ENCODE measurements around the gene MYO1F.
A peak's percentile ranks its signal among the peaks of the same experiment; 100 is the strongest.
"Not testable (repeated sequence)": the region's sequence is repeated elsewhere in the genome, so short reads cannot be mapped to it uniquely, and the experiment has no call there.

MYO1F gene

GRCh38 chr19:8617984-8618383 lies 40.7 kb upstream of the MYO1F start:
- H3K27ac ChIP-seq (replicated peaks), result no peak overlapping the region
- no peaks in the 10 kb centered on the region for H3K27me3 ChIP-seq (ENCODE audit: insufficient read depth, poor library complexity, severe bottlenecking)
- TF ChIP-seq SPI1 (IDR thresholded peaks at IDR 0.05; ENCODE audit: borderline replicate concordance, low read depth), result no peak
- TF ChIP-seq, protein P1, sequence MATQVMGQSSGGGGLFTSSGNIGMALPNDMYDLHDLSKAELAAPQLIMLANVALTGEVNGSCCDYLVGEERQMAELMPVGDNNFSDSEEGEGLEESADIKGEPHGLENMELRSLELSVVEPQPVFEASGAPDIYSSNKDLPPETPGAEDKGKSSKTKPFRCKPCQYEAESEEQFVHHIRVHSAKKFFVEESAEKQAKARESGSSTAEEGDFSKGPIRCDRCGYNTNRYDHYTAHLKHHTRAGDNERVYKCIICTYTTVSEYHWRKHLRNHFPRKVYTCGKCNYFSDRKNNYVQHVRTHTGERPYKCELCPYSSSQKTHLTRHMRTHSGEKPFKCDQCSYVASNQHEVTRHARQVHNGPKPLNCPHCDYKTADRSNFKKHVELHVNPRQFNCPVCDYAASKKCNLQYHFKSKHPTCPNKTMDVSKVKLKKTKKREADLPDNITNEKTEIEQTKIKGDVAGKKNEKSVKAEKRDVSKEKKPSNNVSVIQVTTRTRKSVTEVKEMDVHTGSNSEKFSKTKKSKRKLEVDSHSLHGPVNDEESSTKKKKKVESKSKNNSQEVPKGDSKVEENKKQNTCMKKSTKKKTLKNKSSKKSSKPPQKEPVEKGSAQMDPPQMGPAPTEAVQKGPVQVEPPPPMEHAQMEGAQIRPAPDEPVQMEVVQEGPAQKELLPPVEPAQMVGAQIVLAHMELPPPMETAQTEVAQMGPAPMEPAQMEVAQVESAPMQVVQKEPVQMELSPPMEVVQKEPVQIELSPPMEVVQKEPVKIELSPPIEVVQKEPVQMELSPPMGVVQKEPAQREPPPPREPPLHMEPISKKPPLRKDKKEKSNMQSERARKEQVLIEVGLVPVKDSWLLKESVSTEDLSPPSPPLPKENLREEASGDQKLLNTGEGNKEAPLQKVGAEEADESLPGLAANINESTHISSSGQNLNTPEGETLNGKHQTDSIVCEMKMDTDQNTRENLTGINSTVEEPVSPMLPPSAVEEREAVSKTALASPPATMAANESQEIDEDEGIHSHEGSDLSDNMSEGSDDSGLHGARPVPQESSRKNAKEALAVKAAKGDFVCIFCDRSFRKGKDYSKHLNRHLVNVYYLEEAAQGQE (IDR thresholded peaks at IDR 0.05; ENCODE audit: insufficient replicate concordance, low read depth), result no peak
- TF ChIP-seq GABPA (IDR thresholded peaks at IDR 0.05; ENCODE audit: low read depth), result no peak
- no peak for TF ChIP-seq CTCF (IDR thresholded peaks at IDR 0.05; ENCODE audit: insufficient read depth, low read length)
- no peak for TF ChIP-seq POLR2AphosphoS5 (IDR thresholded peaks at IDR 0.05; ENCODE audit: low read depth)
- H3K4me3 ChIP-seq (replicated peaks; ENCODE audit: insufficient read depth, low read length), result no peak overlapping the region
- DNase-seq (ENCODE audit: low read depth in 1 of 2, low spot score in 1 of 2), result no peak

DNA sequence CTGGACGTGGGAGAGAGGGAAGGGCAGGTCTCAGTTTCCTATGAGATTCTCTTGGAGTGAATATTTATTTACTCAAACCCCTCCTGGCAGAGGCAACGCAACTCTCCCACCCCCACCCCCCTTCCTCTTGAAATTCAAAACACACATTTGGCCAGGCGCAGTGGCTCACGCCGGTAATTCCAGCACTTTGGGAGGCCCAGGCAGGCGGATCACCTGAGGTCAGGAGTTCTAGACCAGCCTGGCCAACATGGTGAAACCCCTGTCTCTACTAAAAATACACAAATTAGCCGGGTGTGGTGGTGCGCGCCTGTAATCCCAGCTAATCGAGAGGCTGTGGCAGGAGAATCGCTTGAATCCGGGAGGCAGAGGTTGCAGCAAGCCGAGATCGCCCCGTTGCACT lies 40.1 kb upstream of the MYO1F start:
- not testable (repeated sequence) for DNase-seq (ENCODE audit: low read depth in 1 of 2, low spot score in 1 of 2); H3K27ac ChIP-seq (replicated peaks); H3K27me3 ChIP-seq (ENCODE audit: insufficient read depth, poor library complexity, severe bottlenecking); H3K4me3 ChIP-seq (replicated peaks; ENCODE audit: insufficient read depth, low read length)

GRCh38 chr19:8616861-8617260 lies 39.6 kb upstream of the MYO1F start:
- Histone ChIP-seq H3K27me3 (ENCODE audit: insufficient read depth, poor library complexity, severe bottlenecking) (no peaks in the 10 kb centered on the region), H3K4me3 (replicated peaks; ENCODE audit: insufficient read depth, low read length) (no peak overlapping the region), H3K27ac (replicated peaks) (no peak overlapping the region)
- no peak for TF ChIP-seq GABPA (IDR thresholded peaks at IDR 0.05; ENCODE audit: low read depth)
- no peak for TF ChIP-seq SPI1 (IDR thresholded peaks at IDR 0.05; ENCODE audit: borderline replicate concordance, low read depth)
- TF ChIP-seq, protein P1 (IDR thresholded peaks at IDR 0.05; ENCODE audit: insufficient replicate concordance, low read depth), result no peak
- no peak for TF ChIP-seq CTCF (IDR thresholded peaks at IDR 0.05; ENCODE audit: insufficient read depth, low read length)
- no peak for TF ChIP-seq POLR2AphosphoS5 (IDR thresholded peaks at IDR 0.05; ENCODE audit: low read depth)
- no peak for DNase-seq (ENCODE audit: low read depth in 1 of 2, low spot score in 1 of 2)

- H3K27ac ChIP-seq (replicated peaks), result no peak overlapping the region
- H3K4me3 ChIP-seq (replicated peaks; ENCODE audit: insufficient read depth, low read length), result no peak overlapping the region
- H3K27me3 ChIP-seq (ENCODE audit: insufficient read depth, poor library complexity, severe bottlenecking), result no peaks in the 10 kb centered on the region
- TF ChIP-seq CTCF (IDR thresholded peaks at IDR 0.05; ENCODE audit: insufficient read depth, low read length) (peak; percentile 96), SPI1 (IDR thresholded peaks at IDR 0.05; ENCODE audit: borderline replicate concordance, low read depth) (peak; percentile 9; the same call in 1 of the 2 replicates), POLR2AphosphoS5 (IDR thresholded peaks at IDR 0.05; ENCODE audit: low read depth) (no peak)
- DNase-seq (ENCODE audit: low read depth in 1 of 2, low spot score in 1 of 2), result peak in 1 of 2 experiments; percentile 81
Observed at GRCh38 chr19:8615813-8616596, 38.8 kb upstream of the MYO1F start.
